ENCODE data around the gene TARS3.

TARS3 gene

GRCh38 chr15:101623367-101624304 lies 100.6 kb downstream of the TARS3 start:
- DNase-seq (ENCODE audit: low read depth in 3 of 3) = no peak

GRCh38 chr15:101621961-101622360 lies 102.3 kb downstream of the TARS3 start:
- no peak for DNase-seq (ENCODE audit: low read depth in 3 of 3)

DNA sequence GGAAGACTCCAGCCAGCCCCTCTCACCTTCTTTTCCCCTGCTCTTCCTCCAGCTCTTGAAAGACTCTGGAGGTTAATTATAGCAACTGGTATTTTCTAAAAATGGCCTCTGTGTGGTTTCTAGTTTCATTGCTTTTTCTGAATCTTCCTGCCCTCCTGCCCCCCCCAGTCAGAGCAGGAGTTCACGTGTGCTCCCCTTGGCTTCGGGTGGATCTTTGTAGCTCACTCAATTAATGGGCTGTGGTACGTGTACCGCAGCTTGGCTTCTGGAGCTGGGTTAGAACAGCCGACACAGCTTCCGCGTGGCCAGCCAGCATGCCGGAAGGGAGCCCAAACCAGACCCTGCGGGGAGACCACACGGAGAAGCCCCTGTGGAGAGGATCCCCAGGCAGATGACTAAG lies 103.6 kb downstream of the TARS3 start:
- DNase-seq (ENCODE audit: low read depth in 3 of 3) = no peak

- no peak for DNase-seq (ENCODE audit: low read depth in 3 of 3)
These were observed 104.7 kb downstream of the TARS3 start for GRCh38 chr15:101619615-101619865.

DNA sequence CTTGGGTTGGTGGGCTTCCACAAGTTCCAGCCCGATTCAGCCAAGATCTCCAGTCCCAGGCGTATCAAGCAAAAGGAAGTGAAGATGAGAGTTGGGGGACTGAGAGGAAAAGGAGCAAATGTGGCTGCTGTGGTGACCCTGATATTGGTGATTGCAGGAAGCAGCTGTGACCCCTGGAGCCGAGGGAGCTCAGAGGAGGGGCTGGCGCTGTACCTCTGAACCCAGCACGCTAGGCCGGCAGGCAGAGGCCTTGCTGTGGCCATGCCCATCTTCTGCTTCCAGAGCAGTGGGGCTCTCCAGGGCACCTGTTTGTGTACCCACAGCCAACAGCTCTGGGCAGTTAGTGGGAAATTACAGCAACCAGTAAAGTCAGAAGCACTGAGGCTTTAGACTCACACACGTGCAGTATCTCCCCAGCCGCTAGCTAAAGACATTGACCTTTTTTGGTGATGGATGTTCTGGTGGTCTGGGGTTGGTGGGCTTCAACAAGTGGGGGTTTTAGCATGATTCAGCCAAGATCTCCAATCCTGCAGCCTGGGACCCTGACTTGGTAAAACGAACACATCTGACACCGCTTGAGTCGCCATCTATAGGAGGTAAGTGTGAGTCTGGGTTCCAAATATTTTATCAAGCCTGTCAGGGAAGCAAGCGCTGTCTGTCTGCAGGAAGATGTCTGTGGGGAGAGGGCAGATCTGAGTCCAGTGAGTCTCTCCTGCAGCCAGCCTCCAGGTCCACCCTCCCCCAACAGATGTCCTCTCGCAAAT lies 105.2 kb downstream of the TARS3 start:
- DNase-seq (ENCODE audit: low read depth in 3 of 3) = no peak

DNA sequence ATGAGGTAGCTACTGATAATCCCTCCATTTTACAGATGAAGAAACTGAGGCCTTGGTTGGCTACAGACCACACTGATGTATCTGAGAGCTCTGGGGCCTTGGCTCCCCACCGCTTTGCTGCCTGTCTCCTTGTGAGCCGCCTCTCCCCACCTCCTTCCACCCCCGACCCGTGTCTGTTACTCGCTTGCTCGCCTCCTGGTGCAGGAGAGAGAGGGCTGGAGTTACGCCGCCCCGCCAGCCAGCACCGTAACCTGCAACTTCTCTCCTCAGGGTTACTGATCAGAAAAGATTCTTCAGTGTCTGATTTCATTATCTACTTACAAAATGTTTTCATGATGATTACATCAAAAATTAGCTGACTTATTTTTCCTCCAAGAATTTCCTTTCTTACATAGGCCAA lies 106.2 kb downstream of the TARS3 start:
- no peak for DNase-seq (ENCODE audit: low read depth in 3 of 3)

DNA sequence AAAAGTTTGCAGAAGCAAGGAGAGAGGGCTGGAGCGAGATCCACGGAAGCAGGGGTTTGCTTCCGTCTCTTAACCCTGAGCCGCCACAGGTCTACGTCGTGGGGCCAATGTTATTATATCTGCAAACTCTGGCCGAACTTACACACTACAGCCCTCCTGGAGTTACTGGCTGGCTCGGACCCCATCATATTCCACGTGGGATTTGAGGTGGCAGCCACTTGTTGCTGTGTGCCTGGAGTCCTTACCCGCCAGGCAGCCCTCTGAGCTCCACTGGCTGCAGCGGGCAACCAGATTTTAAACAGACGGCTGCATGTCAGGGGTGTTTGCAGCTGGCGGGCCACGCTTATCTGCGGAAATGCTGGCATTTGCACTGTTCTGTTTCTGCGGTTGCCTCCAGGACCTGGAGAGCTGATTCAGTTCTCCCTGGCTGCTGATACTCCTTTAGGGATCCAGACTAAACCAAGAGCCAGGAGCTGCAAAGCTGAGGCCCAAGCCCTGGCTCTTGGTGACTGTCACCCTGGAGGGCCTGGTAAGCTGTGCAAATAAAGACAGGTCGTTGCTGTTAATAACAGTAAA lies 106.8 kb downstream of the TARS3 start:
- DNase-seq (ENCODE audit: low read depth in 3 of 3) = no peak

- no peak for DNase-seq (ENCODE audit: low read depth in 3 of 3)
These were observed 108.1 kb downstream of the TARS3 start for GRCh38 chr15:101615986-101616848.

- DNase-seq (ENCODE audit: low read depth in 3 of 3) = no peak
These were observed 108.8 kb downstream of the TARS3 start for GRCh38 chr15:101615414-101615985.

DNA sequence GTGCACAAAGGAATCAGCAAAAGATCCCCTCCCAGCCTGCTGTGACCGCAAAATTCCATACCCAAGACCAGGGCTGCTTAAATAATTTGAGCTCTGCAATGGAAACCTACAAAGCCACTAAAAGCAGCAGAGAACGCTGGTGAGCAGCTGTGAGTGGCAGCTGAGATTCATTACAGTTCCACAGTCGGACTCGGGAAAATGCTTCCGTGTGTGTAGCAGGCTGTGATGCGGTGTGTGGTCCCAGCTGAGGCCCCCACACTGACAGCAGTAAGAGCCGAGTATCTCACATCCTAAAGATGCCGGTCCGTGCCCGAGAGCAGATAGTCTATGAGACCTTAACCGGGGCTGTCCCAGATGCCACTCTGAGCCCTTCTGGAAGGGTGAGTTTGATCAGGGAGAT lies 109.5 kb downstream of the TARS3 start:
- no peak for DNase-seq (ENCODE audit: low read depth in 3 of 3)

- DNase-seq (ENCODE audit: low read depth in 3 of 3) = no peak
These were observed 110.2 kb downstream of the TARS3 start for GRCh38 chr15:101614001-101614585.

- DNase-seq (ENCODE audit: low read depth in 3 of 3) = no peak
These were observed 110.9 kb downstream of the TARS3 start for GRCh38 chr15:101613130-101614000.

GRCh38 chr15:101612676-101613075 lies 111.6 kb downstream of the TARS3 start:
- no peak for DNase-seq (ENCODE audit: low read depth in 3 of 3)

- no peak for DNase-seq (ENCODE audit: low read depth in 3 of 3)
These were observed 112.5 kb downstream of the TARS3 start for GRCh38 chr15:101611580-101612299.

GRCh38 chr15:101611007-101611406 lies 113.3 kb downstream of the TARS3 start:
- no peak for DNase-seq (ENCODE audit: low read depth in 3 of 3)

DNA sequence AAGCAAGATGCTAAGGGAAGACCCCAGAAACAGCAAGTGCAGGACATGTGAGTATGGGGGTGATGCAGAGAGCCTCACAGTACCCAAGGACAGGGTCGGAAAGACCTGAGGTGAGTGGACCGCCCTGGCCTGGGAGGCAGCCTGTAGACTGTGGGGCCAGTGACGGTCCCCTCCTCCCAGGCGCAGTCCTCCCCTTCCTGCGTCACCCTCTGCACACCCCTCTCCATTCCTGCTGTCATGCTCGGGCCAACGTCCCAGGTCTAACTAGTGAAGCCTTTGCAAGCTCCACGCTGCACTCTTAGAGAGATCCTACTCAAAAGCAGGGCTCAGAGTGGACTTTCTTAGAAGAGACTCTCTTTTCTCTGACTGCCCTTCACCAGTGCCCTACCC lies 113.7 kb downstream of the TARS3 start:
- DNase-seq (ENCODE audit: low read depth in 3 of 3) = no peak

- no peak for DNase-seq (ENCODE audit: low read depth in 3 of 3)
These were observed 114.3 kb downstream of the TARS3 start for GRCh38 chr15:101609742-101610610.

GRCh38 chr15:101608201-101608600 lies 116.1 kb downstream of the TARS3 start:
- DNase-seq (ENCODE audit: low read depth in 3 of 3) = no peak

DNA sequence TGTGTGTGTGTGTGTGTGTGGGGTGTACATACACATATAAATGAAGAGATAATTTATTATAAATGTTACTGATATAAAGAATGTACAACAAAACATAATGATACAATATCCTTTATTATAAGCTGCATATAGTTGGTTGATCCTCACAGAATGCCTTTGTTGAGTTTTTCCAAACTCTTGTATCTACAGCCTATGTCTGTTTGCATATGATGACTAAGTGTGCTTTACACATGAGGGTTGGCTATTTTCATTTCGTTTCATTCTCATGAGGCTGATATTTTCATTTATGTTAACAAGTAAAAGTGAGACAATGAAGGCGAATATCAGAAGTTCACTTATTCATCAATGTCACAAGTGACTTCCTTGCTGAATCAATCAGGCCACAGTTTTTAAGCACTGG lies 117.2 kb downstream of the TARS3 start:
- no peak for DNase-seq (ENCODE audit: low read depth in 3 of 3)

Data from stimulated activated CD4-positive, alpha-beta T cell treated with anti-CD3 and anti-CD28 coated beads, TNF-alpha, amount 100 ng/mL, for 4 hours (primary cell).